Left lobe of liver (tissue), 2 donors: Measurements from ENCODE around the gene FOXP4. TPM values are rescaled to one million over a fixed set of nuclear protein-coding genes. Genes with fewer than 3 reads are reported as not detected.

Experiments
- ATAC-seq: fragments of 200-7000 bp; cut with Tn5 transposase; one replicate; pipeline ENCODE4 v1.9.1; 2020; ENCODE audit warnings: mild to moderate bottlenecking, moderate library complexity
- DNase-seq: peaks from one replicate; pipeline ENCODE4 v3.0.0-alpha.2; 2020; ENCODE audit warnings: low spot score
- total RNA-seq: library from RNA; stranded (reverse); gene quantifications from one replicate; pipeline ENCODE4 v1.2.1, GENCODE V29; 2021
- donor health status: DM: no; HTN: no; CAD: no; lungs with moderate emphysema.
- donor health status: DM: no; HTN: yes; CAD: no.

FOXP4 gene
- total RNA-seq, 1 donor from 2014 or later = 24.6 TPM

DNA sequence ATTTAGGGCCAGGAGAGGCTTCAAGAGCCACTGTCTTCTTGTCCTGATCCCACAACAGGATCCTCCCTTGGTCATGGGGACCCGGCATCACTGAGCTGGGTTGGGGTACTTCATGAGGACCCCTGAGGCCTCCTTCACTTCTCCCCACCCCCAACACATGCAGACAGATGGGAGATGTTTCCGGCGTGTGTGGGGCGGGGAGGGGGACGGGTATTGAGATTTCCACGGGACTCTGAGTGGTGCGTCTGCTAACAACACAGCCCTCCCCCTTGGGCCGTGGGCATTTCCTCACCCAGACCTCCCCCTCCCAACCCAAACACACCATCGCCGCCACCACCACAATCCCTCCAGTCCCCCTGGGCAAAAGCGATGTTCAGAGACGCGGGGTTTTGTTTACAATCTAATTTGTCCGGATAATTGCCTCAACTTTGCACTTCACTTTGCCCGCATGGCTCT lies 906 bp upstream of the FOXP4 start:
- DNase-seq = no peak
- ATAC-seq = no peak

DNA sequence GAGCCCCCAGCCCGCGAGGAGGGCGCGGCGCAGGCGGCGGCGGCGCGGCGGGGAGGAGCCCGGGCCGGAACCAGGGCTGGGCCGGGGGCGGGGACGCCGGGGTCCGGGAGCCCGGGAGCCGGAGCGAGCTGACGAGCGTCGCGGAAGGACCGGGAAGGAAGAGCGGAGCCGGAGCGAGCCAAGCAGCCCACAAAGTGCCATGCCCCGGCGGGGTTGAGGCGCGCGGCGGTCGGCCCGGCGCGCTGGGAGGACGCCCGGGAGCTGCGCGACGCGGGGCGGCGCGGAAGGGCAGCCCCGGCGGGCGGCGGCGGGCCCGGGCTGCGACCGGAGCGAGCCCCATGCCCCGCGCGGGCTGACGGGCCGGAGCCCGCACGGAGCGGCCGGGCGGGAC lies 289 bp downstream of the FOXP4 start:
- no peak for DNase-seq

DNA sequence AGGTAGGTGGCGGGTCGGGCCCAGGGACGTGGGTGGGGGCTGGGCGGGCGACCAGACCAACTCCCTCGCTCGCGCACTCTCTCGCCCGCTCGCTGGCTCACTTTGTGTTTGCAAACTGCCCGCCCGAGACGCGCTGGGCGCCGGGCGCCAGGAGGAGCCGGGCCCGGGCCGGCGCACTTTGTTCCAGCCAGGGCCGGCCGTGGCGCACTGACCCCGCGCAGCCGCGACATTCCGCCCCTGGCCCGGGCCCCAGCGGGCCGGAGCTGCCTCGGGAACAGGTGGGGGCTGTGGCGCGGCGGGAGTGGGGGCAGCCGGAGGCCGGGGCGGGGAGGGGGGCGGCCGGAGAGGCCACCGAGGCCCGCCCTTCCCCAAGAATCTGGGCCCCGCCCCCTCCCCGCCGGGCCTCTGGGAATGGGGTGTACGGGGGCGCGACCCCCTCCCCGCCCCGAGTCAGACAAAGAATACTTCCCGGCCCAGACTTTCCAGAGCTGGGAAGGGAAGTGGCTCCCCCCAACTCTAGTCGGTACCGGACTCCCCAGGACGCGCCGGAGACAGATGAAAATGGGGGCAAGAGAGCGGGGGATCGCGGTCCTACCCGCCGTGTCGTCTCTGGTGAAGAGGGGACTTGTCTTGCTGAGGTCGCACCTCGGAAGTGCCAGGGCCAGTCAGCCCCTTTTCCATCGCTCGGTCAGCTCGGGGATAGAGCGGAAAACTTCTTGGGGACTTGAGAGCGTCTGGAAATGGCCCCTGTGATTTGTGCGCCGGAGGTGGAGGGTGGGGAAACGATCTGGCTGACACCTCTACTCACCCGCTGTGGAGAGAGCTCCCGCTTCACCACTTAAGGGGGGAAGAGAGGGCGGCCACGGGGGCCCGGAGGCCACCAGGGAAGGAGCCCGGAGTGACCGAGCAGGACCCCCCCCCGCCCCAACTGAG lies 951 bp downstream of the FOXP4 start:
- peak; percentile 44 for ATAC-seq

More for the DNA sequence above, 289 bp downstream of the FOXP4 start:
- peak; percentile 53 for ATAC-seq

DNA sequence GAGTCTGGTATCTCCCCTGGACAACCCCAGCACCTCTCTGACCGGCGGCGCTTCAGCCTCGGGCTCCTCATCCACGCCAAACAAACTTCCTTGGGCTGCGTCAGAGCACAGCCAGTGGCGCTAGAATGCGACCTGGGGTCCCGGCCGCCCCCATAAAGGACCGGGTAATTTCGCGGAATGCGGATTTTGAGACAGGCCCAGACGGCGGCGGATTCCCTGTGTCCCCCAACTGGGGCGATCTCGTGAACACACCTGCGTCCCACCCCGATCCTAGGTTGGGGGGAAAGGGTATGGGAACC lies 1.6 kb downstream of the FOXP4 start:
- no peak for DNase-seq
- ATAC-seq = peak; percentile 7

More for the DNA sequence above, 951 bp downstream of the FOXP4 start:
- peak; percentile 73 for DNase-seq

DNA sequence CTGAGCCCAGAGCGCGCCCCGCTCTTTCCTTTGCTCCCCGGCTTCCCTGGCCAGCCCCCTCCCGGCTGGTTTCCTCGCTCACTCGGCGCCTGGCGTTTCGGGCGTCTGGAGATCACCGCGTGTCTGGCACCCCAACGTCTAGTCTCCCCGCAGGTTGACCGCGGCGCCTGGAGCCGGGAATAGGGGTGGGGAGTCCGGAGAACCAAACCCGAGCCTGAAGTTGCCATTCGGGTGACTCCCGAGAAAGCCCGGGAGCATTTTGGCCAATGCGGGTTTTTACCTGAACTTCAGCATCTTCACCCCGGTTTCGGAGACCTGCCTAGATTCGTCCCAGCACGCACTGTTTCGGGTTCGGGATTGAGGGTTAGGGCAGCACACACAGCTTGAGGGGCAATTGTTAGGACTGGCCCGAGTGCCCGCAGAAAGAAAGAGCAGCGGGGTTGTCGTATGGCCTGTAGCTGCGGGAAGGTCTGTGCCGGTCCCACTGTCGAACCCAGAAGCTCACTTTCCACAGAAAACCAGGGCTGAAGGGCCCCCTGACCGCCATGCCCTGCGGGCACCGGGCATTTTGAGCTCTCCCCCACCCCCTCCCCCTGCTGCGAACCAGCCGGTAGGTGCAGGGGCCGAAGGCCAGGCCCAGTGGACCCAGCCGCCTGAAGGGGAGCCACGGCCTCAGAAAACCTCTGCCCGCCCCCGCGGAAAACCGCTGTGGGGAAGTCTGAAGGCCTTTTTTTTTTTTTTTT lies 2.1 kb downstream of the FOXP4 start:
- peak; percentile 86 for DNase-seq
- peak; percentile 67 for ATAC-seq

DNA sequence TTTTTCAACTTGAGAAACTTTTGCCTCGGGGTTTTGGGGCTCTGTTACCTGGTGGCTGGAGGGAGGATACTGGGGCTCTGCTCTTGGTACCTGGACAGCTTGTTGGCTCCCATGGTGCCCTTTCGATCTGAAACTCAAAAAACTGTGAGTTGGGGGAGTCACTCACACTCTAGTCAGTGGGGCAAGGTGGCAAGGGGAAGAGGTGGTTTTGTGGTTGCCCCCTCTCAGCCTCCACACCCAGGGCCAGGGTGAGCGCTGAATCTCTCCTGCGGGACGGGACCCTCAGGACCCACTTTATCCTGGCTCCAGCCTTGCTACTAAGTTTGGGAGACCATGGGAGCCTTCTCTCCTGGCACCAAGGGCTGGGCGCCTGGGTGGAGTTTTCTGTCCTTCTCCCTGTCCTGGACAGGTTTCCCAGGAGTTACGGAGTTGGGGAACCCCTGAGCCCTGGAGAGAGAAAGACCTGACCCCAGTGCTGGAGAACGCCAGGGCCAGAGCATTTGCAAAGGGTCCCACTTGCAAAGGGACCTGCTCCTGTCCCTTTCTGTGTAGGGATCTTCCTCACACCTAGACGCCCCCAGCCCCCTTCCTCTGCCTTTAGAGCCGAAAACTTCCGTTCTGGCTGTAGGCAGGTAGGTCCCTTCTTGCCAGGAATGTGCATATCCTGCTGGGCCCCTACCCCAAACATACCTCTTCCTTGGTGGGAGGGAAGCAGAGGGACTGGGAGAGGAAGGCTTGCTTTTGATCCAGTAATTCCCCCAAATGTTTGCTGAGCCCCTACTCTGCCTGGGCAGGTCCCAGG lies 2.9 kb downstream of the FOXP4 start:
- ATAC-seq (no peak), DNase-seq (no peak)

DNA sequence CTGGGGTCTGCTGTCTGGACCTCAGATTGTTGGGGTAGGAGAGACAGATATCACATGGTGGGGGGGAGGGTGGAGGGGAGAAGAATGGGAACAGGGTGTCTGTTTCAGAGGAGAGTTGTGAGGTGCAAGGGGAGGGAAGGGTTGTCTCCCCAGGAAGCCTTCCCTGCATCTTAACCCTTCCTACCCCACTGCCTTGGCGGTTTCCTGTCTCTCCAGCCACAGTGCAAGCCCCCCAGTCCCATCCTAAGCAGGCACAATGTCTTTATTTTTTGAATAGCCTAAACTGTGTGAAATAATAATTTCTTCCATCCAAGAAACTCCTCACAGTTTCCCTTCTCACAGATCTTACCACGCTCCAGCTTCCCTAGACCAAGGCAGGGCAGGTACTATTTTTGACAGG lies 3.5 kb downstream of the FOXP4 start:
- DNase-seq = no peak
- ATAC-seq = no peak

DNA sequence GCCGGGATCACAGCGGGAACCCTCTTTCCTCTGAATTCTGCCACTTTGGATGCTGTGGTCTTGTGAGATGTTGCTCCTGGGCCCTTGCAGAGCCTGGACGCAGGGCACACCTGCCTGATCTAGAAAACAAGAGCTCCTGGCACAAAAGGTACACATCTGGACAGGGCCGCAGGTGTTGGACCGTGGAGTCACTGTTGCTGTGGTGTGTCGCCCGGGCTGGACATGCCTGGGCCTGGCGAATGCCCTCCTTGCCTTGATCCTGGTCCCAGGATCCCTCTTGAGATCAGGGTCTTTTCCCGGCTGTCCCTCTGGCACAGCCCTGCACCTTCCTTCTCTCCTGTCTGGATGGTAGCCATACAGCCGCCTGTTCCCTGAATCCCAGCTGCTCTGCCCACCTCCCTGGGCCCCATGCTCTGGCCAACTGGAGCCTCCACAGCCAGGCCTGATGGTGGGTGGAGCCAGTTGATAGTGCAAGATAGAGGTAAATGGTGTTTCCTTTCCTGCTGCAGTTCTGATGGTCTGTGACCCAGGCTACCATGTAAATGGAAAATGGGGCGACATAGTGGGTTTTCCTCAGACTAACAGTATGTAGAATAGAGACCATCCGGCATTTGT lies 5.0 kb downstream of the FOXP4 start:
- DNase-seq (no peak), ATAC-seq (no peak)

DNA sequence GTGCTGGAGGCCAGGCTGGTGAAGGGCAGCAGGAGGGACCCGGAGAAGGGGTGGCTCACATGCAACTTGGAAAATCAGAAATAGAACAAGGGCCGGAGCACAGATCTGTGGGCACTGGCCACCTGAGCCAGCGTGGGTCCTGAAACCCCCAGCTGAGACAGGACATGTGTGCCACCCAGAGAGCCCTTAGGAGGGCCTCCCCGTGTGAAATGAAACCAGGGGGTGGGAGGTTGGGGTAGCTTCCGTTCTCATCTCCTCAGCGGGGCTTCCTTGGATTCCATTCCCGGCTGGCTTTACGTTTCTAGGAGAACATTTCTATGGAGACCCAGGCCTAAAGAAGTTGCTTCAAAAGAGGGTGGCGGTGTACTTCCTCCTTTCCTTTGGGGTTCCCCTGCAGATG lies 5.7 kb downstream of the FOXP4 start:
- no peak for DNase-seq
- ATAC-seq = no peak

DNA sequence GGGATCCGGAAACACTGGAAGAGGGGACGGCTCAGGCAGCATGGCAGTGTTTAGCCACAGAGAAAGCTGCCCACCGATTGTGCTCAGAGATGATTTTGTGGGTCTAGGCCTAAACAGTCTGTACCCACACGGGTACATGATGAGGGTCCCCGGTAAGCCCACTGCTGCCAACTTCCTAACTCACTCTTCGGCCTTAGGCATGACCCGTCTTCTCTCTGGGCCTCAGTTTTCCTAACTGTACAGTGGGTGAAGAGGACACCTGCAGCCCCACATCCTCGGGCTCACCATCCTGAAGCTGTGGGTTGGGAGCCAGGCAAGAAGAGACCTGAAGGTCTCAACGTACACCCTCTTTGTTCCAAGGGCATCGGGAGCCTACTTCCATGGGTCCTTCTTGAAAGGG lies 6.5 kb downstream of the FOXP4 start:
- DNase-seq = no peak
- ATAC-seq = no peak

DNA sequence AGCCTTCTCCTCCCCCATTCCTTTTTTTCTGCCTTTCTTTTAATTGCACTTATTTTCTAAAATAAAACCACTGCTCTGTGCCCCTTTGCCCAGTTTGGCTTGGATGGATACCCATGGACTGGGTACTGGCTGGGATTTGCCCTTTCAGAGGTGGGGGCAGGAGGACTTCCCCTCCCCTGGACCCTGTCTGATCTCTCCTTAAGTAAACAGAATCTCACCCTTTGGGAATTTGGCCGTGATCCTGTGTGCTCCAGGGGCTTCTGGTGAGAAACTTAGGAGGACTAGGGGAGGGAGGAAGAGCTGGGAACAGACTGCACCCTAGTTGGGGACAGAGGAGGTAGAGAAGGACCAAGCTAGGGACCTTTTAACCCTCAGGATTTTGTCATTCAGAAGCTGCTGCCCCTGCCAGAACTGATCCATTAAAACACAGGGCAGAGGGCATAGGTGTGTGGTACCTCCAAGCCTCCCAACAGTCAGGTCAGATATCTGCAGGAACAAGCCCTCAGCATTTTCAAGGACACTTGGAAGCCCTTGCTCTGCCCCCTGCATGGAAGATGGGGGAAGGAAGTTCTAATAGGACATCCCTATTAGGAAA lies 7.3 kb downstream of the FOXP4 start:
- peak; percentile 73 for ATAC-seq

DNA sequence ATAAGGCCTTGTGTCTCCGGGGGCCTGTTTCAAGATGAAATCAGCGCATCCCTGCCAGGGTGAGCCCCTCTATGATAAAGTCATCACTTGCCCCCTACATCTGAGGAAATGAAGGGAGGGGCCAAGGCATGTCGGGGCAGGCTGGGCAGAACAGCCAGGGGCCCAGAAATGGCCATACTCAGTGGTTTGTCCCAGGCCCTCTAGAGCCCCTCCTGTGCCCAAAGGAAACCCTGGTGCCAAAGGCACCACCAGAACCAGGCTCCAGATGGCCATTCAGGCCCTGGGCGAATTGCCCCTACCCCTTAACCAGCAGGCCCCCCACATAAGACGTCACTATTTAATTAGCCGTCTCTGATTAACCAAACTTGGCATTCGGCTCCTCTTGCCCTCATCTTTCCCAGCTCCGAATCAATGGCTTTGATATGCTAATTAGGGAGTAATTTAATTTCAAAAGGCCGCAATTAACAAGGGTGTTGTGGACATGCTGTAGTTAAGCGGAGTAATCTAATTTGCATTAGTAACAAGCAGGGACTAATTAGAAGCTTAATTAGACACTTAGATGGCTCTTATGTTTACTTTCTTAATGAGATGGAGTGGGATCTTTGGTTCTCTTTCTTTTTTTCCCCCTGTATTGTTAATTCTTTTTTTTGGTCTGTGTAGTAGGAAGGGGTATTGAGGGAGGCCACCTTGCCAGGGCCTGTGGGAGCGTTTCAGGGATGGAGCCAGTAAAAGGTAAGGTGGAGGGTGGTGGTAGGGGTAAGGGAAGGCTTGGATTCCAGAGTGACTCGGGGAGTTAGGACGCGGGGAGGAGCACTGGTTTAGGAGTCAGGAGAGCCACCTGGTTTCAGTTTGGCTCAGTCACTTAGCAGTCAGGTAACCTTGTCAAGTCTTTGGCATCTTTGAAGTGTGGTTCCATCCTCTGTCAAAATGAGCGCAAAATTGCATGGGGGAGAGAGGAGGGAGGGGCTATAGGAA lies 9.4 kb downstream of the FOXP4 start:
- DNase-seq = no peak
- no peak for ATAC-seq

More for the DNA sequence above, 7.3 kb downstream of the FOXP4 start:
- no peak for DNase-seq

DNA sequence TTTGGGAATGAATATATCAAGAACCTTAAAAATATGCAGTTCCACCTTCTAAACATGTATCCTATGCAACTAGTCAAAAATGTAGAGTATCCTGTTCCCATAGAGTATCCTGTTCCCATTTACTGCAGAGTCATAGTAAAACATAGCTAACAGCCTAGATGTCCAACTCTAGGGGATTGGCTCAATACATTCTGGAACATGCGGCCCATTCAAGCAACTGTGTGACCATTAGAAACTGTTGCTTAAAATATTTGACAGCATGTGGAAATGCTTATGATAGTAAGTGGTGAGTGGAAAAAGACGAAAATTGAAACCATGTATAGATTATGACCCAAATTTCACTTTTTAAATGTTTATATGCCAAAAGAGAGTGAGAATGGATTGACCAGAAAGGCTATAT lies 11.2 kb downstream of the FOXP4 start:
- DNase-seq (no peak), ATAC-seq (no peak)

DNA sequence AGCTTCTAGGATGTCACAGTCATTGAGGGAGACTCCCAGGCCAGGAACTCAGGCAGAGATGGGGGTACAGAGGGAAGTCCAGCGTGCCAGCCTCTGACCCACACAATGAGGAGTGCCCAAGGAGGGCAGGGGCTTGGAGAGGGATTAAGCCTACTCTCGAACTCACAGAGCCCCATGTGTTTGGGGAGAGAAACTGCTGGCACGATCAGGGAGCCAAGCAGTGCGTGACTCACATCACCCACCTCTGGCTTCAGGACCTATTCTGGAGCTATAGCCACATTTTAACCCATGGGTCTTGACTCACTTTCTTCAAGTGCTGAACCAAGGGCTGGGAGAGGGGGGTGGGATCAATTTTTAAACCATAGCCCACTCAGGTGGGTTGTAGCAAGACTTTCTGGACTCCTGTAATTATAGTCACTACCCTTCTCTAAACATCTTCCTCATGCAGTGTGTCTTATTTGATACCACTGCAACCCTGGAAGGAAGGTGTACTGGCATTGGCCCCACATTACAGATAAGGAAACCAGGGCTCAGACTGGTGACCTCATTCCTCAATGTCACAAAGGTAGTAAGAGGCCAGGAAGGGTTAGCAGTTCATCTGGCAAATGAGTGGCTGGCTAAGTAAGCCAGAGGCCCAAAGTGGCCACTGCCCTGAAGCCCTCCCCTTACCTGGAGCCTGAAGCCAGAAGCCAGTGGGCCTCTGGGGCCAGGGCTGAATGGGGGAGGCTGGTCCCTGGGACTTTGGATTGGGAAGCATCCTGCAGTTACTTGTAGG lies 12.0 kb downstream of the FOXP4 start:
- ATAC-seq (peak; percentile 75), DNase-seq (peak; percentile 56)

DNA sequence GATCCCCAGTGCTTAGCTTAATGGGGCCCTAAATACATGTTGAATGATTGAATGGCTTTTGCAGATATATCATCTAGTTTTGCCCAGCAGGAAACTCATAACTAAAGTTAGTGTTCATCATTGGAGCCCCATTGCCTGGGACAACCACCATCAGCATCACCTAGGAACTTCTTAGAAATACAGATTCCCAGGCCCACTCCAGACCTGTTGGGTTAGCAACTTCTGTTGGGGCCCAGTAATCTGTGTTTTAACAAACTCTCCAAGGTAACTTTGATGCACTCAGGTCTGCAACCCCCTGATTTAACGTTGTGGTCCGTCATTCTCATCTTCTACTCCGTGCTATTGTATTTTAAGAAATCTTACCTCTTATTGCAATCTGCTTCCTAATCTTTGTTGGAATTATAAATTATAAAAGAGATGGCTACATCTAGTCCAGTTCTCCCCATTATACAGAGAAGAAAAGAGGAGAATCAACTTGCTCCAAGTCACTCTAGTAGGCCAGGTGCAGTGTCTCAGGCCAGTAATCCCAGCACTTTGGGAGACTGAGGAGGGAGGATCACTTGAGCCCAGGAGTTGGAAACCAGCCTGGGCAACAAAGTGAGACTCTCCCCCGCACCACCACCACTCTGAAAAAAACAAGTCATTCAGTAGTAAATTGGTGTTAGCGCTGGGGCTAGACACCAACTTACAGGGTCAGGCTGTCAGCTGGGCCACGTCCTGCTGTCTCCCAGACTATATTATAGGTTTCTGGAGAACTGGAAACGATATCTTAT lies 13.7 kb downstream of the FOXP4 start:
- ATAC-seq = no peak
- DNase-seq = no peak

DNA sequence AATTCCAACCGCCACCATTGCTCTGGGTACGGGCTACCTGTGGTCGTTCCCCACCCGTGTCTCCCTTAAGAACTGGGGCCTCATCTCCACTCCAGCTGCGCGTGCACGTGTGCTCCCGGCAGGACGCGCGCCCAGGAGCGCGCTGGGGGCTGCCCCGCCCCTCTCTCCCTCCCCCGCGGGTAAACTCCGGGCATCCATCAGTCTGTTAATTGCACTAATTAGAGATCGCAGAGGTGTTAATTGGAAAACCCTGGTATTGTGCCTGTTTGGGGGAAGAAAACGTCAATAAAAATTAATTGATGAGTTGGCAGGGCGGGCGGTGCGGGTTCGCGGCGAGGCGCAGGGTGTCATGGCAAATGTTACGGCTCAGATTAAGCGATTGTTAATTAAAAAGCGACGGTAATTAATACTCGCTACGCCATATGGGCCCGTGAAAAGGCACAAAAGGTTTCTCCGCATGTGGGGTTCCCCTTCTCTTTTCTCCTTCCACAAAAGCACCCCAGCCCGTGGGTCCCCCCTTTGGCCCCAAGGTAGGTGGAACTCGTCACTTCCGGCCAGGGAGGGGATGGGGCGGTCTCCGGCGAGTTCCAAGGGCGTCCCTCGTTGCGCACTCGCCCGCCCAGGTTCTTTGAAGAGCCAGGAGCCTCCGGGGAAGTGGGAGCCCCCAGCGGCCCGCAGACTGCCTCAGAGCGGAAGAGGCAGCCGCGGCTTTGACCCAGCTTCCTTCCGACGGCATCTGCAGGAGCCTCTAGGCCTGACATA lies 14.4 kb downstream of the FOXP4 start:
- DNase-seq (no peak), ATAC-seq (no peak)

DNA sequence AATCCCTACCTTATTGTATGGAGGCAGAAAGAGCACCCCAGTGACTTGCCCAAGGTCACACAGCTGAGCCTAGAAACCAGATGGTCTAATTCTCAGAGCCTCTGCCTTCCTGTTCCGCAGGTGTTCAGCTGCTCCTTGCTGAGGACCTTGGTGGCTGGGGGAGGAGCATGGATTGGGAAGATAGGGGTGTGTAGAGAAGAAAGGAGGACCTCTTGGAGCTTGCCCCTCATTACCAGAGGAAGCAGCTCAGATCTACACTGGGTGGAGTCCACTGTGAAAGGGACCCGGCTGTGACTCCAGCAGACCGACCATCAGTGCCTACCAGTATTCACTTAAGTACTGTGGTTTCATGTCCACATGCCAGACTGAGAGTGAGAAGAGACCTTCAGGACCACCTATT lies 15.2 kb downstream of the FOXP4 start:
- ATAC-seq (no peak), DNase-seq (no peak)
